GM06990 (cell line): ENCODE measurements around the gene RASSF5.

Experiments used
- DNase-seq: peaks from one replicate; pipeline ENCODE4 v3.0.0-alpha.2; 2011; ENCODE audit not compliant: insufficient read length; ENCODE audit errors: extremely low read depth
- H3K27me3 ChIP-seq: replicated peaks from 2 replicates; pipeline ENCODE4 v1.6.0; 2011; ENCODE audit warnings: low read length; ENCODE audit not compliant: control insufficient read depth, insufficient read depth
- H3K36me3 ChIP-seq: 2 replicates; pipeline ENCODE4 v1.5.1; 2011; ENCODE audit warnings: low read length; ENCODE audit not compliant: control insufficient read depth, insufficient read depth
- H3K4me3 ChIP-seq: replicated peaks from 2 replicates; pipeline ENCODE4 v1.5.1; 2011; ENCODE audit warnings: low read depth, mild to moderate bottlenecking, control low read depth, low read length
- TF ChIP-seq, protein P1 (sequence below): IDR thresholded peaks from 2 replicates; pipeline ENCODE4 v1.5.1; 2011; ENCODE audit warnings: low read length, control low read depth, mild to moderate bottlenecking, inconsistent platforms; ENCODE audit not compliant: insufficient read depth, poor library complexity, severe bottlenecking

Gene RASSF5

DNA sequence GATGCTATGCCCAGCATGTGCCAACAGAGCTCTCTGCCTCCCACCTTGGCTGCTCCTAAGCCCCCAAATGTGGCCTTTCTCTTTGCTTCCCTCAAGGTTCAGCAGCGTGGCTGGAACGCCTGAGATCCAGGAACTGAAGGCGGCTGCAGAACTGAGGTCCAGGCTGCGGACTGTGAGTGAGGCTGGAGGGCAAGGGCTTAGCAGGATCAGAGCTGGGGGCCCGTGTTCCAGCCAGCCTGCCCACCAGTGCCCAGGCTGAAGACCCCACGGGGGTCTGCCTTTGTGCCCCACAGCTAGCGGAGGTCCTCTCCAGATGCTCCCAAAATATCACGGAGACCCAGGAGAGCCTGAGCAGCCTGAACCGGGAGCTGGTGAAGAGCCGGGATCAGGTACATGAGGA is 22.4 kb upstream of the RASSF5 start:
- Histone ChIP-seq H3K27me3 (no peaks in the 10 kb centered on the region), H3K36me3 (peaks cover 54% of the 10 kb centered on the region), H3K4me3 (no peak overlapping the region)
- TF ChIP-seq, protein P1, sequence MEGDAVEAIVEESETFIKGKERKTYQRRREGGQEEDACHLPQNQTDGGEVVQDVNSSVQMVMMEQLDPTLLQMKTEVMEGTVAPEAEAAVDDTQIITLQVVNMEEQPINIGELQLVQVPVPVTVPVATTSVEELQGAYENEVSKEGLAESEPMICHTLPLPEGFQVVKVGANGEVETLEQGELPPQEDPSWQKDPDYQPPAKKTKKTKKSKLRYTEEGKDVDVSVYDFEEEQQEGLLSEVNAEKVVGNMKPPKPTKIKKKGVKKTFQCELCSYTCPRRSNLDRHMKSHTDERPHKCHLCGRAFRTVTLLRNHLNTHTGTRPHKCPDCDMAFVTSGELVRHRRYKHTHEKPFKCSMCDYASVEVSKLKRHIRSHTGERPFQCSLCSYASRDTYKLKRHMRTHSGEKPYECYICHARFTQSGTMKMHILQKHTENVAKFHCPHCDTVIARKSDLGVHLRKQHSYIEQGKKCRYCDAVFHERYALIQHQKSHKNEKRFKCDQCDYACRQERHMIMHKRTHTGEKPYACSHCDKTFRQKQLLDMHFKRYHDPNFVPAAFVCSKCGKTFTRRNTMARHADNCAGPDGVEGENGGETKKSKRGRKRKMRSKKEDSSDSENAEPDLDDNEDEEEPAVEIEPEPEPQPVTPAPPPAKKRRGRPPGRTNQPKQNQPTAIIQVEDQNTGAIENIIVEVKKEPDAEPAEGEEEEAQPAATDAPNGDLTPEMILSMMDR, result no peak
- no peak for DNase-seq

DNA sequence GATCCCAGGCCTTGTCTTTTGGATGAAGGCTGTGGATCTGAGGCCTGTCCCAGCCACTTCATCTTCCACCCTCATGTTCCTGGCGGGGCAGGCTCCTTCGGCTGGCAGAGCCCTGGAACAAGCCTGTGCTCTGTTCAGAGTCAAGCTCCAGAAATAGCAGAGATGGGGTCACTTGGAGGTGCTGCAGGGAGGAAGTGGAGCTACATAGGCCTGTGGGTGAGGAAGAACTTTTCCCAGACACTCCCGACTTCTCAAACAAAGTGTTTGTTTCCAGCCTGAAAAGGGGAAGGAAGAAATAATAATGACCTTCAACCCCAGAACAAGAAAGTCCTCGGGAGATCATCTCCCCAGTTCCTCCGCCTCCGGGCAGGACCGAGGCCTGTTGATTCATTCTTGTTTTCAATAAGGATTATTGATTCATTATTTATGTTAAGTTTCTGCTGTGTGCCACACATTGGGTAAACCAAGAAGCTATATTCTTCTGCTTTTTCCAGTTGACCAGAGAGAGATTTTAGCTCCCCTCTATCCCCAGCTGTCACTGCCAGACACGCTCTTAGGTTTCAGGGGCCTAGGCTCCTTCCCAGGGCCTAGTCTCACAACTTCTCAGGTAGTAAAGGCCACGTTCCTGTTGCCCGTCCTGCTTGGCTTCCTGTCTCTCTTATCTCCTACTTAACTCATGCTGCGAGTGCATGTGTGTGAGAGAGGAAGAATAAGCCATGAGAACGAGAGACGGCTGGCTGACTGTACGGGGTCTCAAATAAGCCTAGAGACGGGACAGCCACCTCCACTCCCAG is 20.1 kb upstream of the RASSF5 start:
- Histone ChIP-seq H3K4me3 (no peak overlapping the region), H3K36me3 (peaks cover 58% of the 10 kb centered on the region), H3K27me3 (no peaks in the 10 kb centered on the region)
- TF ChIP-seq, protein P1, result no peak
- no peak for DNase-seq

DNA sequence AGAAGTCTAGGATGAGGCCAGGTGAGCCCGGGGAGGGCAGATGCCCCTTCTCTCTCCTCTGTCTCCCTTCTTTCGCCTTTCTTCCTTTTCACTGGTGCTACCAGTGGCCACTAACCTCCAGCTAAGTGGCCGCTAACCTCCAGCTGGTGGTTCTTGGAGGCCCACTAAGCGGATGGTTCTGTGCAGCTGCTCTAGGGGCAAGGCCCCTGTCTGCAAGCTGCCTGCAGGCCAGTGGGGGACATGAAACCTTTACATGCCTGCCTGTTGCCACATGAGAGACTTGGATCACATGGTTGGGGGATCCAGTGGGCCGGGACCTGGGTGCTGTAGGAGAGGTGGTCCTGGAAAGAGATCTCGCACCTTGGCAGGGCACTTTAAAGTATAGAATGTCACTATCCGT is 19.4 kb upstream of the RASSF5 start:
- Histone ChIP-seq H3K36me3 (peaks cover 58% of the 10 kb centered on the region), H3K27me3 (no peaks in the 10 kb centered on the region), H3K4me3 (no peak overlapping the region)
- DNase-seq, result no peak
- TF ChIP-seq, protein P1, result no peak

DNA sequence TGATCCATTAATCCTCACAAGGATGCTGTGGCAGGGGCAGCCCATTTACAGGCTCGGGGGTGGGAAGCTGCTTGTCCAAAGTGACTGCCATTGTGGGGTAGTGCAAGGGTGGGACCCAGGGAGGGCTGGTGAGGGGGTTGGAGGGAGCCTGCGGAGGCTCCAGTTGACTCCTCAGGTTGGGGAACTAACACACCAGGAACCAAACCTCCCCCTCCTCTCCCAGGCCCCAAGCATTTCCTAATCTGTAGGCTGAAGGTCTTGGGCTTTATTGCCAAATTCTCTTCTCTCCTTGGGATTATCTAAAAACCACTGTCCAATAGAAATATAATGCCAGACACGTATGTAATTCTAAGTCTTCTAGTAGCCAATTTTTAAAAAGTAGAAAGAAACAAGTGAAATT is 18.9 kb upstream of the RASSF5 start:
- peaks cover 61% of the 10 kb centered on the region for H3K36me3 ChIP-seq
- TF ChIP-seq, protein P1, result no peak
- H3K27me3 ChIP-seq, result no peaks in the 10 kb centered on the region
- DNase-seq, result no peak
- H3K4me3 ChIP-seq, result no peak overlapping the region

DNA sequence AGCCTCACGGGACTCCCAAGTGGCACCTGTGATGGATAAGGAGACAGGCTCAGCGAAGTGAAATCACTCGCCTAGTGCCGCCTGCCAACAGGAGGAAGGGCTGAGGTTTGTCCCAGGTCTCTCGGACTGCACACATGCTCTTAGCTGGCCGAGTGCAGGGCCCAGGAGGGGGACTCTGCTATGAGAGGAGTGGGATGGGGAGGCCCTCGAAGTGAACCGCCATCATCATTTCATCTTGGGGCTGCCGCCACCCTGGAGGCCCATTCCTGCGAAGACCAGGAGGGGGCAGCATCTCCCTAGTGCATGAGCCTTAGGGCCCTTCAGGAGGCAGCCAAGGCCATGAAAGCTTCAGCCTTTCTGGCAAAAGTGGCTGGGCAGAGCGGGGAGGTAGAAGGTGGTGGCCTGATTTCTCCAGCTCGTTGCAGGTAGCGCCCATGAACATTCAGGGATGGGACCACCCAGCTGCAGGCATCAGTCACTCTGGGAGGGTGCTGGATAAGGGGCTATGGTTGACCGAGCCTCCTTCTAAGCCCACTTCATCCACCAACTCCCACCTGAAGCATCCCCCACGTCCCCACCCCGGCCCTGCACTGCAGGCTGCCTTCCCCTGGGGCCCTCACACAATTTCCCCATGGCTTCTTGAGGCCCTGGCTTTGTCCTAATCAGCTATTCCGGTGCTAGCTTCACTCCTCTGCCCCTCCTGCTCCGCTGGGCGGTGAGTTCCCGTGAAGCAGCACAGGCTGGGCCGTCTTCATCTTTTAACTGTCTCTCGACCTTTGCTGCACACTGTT is 17.2 kb upstream of the RASSF5 start:
- TF ChIP-seq, protein P1, result peak; percentile 93
- DNase-seq, result peak; percentile 65
- Histone ChIP-seq H3K36me3 (peaks cover 61% of the 10 kb centered on the region), H3K27me3 (no peaks in the 10 kb centered on the region), H3K4me3 (no peak overlapping the region)
